Measurements from ENCODE around the gene SRGAP3.

The SRGAP3 gene

GRCh38 chr3:8972639-8973038, 276.8 kb downstream of the SRGAP3 start:
- TF ChIP-seq ZNF274 (IDR thresholded peaks at IDR 0.05; ENCODE audit: low read depth, low read length): no peak

GRCh38 chr3:8970971-8971589, 278.4 kb downstream of the SRGAP3 start:
- TF ChIP-seq ZNF274 (IDR thresholded peaks at IDR 0.05; ENCODE audit: low read depth, low read length): no peak
- H3K4me3 ChIP-seq (ENCODE audit: low read length): no peak overlapping the region

More at GRCh38 chr3:8972639-8973038, 276.8 kb downstream of the SRGAP3 start:
- H3K4me3 ChIP-seq (ENCODE audit: low read length): no peak overlapping the region

GRCh38 chr3:8969241-8969640, 280.2 kb downstream of the SRGAP3 start:
- H3K4me3 ChIP-seq (ENCODE audit: low read length): no peak overlapping the region
- no peak for TF ChIP-seq ZNF274 (IDR thresholded peaks at IDR 0.05; ENCODE audit: low read depth, low read length)

- no peak for TF ChIP-seq ZNF274 (IDR thresholded peaks at IDR 0.05; ENCODE audit: low read depth, low read length)
- no peak overlapping the region for H3K4me3 ChIP-seq (ENCODE audit: low read length)
Observed at GRCh38 chr3:8968375-8968882, 281.0 kb downstream of the SRGAP3 start.

- no peak for TF ChIP-seq ZNF274 (IDR thresholded peaks at IDR 0.05; ENCODE audit: low read depth, low read length)
- H3K4me3 ChIP-seq (ENCODE audit: low read length): no peak overlapping the region
Observed at GRCh38 chr3:8967553-8967952, 281.9 kb downstream of the SRGAP3 start.

- no peak overlapping the region for H3K4me3 ChIP-seq (ENCODE audit: low read length)
- no peak for TF ChIP-seq ZNF274 (IDR thresholded peaks at IDR 0.05; ENCODE audit: low read depth, low read length)
Observed at GRCh38 chr3:8966820-8967348, 282.6 kb downstream of the SRGAP3 start.

GRCh38 chr3:8966150-8966819, 283.2 kb downstream of the SRGAP3 start:
- H3K4me3 ChIP-seq (ENCODE audit: low read length): no peak overlapping the region
- TF ChIP-seq ZNF274 (IDR thresholded peaks at IDR 0.05; ENCODE audit: low read depth, low read length): no peak

GRCh38 chr3:8964436-8965370, 284.7 kb downstream of the SRGAP3 start:
- no peak overlapping the region for H3K4me3 ChIP-seq (ENCODE audit: low read length)

GRCh38 chr3:8963137-8963853, 286.2 kb downstream of the SRGAP3 start, which contains the start of gene RAD18:
TSS of gene RAD18 (minus strand) at chr3:8963472. CDS start at chr3:8963385, 87 bp downstream.
- TF ChIP-seq ZNF274 (IDR thresholded peaks at IDR 0.05; ENCODE audit: low read depth, low read length): no peak
- peak within 1 kb of the TSS; percentile 95 for H3K4me3 ChIP-seq (ENCODE audit: low read length)

More at GRCh38 chr3:8964436-8965370, 284.7 kb downstream of the SRGAP3 start:
- TF ChIP-seq ZNF274 (IDR thresholded peaks at IDR 0.05; ENCODE audit: low read depth, low read length): no peak

GRCh38 chr3:8962226-8962861, 287.1 kb downstream of the SRGAP3 start:
- no peak for TF ChIP-seq ZNF274 (IDR thresholded peaks at IDR 0.05; ENCODE audit: low read depth, low read length)
- H3K4me3 ChIP-seq (ENCODE audit: low read length): peak overlapping the region; percentile 95

GRCh38 chr3:8959668-8960067, 289.8 kb downstream of the SRGAP3 start:
- no peak for TF ChIP-seq ZNF274 (IDR thresholded peaks at IDR 0.05; ENCODE audit: low read depth, low read length)
- no peak overlapping the region for H3K4me3 ChIP-seq (ENCODE audit: low read length)

GRCh38 chr3:8954938-8955763, 294.3 kb downstream of the SRGAP3 start:
- no peak overlapping the region; the same call in 1 of the 2 replicates for H3K4me3 ChIP-seq (ENCODE audit: low read length)
- TF ChIP-seq ZNF274 (IDR thresholded peaks at IDR 0.05; ENCODE audit: low read depth, low read length): no peak
